Esophagus squamous epithelium (tissue), 5 donors: Measurements from ENCODE around the gene BUD13. TPM values are rescaled to one million over a fixed set of nuclear protein-coding genes. Genes with fewer than 3 reads are reported as not detected.

Source experiments
- DNase-seq: peaks from one replicate; lab custom pipeline; 2025; lab: John Stamatoyannopoulos, UW
- H3K27ac ChIP-seq, 4 donors: fragments of 200-600 bp; sonication (generic); one replicate each; pipeline ENCODE4 v1.5.1; 2016 to 2019; ENCODE audit warnings: mild to moderate bottlenecking in 1 of 4
- H3K27me3 ChIP-seq, 4 donors: fragments of 200-600 bp; sonication (generic); 1 replicate in 3 of 4; 2 replicates in 1 of 4; pipeline versions ENCODE4 v1.5.1 to v1.6.0; 2017 to 2021; ENCODE audit warnings: antibody characterized with exemption in 1 of 4
- H3K36me3 ChIP-seq, 3 donors: fragments of 200-600 bp; sonication (generic); one replicate each; pipeline ENCODE4 v1.5.1; 2016 to 2019
- H3K4me1 ChIP-seq, 3 donors: fragments of 200-600 bp; sonication (generic); one replicate each; pipeline ENCODE4 v1.5.1; 2017 to 2019
- H3K4me3 ChIP-seq, 4 donors: fragments of 200-600 bp; sonication (generic); 1 replicate in 3 of 4; 2 replicates in 1 of 4; pipeline ENCODE4 v1.5.1; 2016 to 2019; ENCODE audit warnings: mild to moderate bottlenecking in 2 of 4, moderate library complexity in 1 of 4
- H3K9me3 ChIP-seq, 3 donors: fragments of 200-600 bp; sonication (generic); one replicate each; pipeline ENCODE4 v1.5.1; 2016 to 2019
- POLR2A ChIP-seq, 4 donors: fragments of 450-650 bp; IDR thresholded peaks; one replicate each; pipeline ENCODE4 v1.6.1; 2017; ENCODE audit warnings: antibody characterized with exemption in 4 of 4, mild to moderate bottlenecking in 4 of 4, moderate library complexity in 3 of 4
- WGBS, 2 donors: methylation state at CpG; one replicate each; pipeline ENCODE4 v1.1.5; 2018; 5-methylcytosine and 5-hydroxymethylcytosine counted together
- intact Hi-C: fragments of 100-400 bp; cut with DNase I; formaldehyde crosslinking; loops from one replicate; pipeline ENCODE4 v1.15.0; 2022
- total RNA-seq, 4 donors: library from RNA; depleted of rRNA; stranded (reverse); fragments of >200 nt; gene quantifications; one replicate each; pipeline ENCODE4 v1.1.0, GENCODE V29; 2016
- TF ChIP-seq, protein P1 (sequence below), 6 experiments: fragments of 450-650 bp in 4 of 6; fragments of 200-600 bp in 2 of 6; sonication (generic) in 2 of 6; IDR thresholded peaks; one replicate each; pipeline ENCODE4 v1.5.1; 2016 to 2019; ENCODE audit warnings: antibody characterized with exemption in 6 of 6, mild to moderate bottlenecking in 4 of 6, moderate library complexity in 4 of 6
- donor health status: DM: yes; HTN: yes; CAD: no.

BUD13 gene
- total RNA-seq, 4 donors from 2014 or later = 6.0 to 13.9 (median 12.0) TPM

DNA sequence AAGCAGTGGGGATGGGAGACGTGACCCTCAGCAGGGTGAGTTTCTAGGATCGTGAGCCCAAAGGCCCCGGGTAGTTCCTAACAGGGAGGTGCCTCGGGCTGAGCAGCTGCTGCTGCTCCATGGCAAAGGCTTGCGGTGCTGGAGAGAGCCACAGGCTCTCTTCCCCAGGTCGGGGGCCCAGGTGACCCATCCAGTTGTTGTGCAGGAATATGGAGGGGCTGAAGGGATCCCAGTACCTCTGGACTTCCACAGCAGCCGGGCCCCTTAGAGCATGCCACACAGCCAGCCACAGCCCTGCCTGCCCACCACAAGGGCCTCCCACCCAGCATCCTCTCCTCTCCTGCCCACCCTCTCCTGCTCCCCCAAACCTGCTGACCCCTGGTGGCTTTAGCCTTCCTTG, 49.3 kb downstream of the BUD13 start:
- Histone ChIP-seq H3K27ac (no peak overlapping the region), H3K36me3 (no peaks in the 10 kb centered on the region), H3K4me3 (no peak overlapping the region), H3K9me3 (no peaks in the 10 kb centered on the region), H3K27me3 (peaks cover 0 to 99% (median 0%) of the 10 kb centered on the region in 4 donors), H3K4me1 (no peaks in the 10 kb centered on the region)
- DNase-seq = no peak
- intact Hi-C loops = no loop called here
- 62 to 73% methylated on average over 3 to 4 of the region's 7 CpGs for WGBS, 2 donors
- TF ChIP-seq POLR2A (IDR thresholded peaks at IDR 0.05) = no peak
- TF ChIP-seq, protein P1, sequence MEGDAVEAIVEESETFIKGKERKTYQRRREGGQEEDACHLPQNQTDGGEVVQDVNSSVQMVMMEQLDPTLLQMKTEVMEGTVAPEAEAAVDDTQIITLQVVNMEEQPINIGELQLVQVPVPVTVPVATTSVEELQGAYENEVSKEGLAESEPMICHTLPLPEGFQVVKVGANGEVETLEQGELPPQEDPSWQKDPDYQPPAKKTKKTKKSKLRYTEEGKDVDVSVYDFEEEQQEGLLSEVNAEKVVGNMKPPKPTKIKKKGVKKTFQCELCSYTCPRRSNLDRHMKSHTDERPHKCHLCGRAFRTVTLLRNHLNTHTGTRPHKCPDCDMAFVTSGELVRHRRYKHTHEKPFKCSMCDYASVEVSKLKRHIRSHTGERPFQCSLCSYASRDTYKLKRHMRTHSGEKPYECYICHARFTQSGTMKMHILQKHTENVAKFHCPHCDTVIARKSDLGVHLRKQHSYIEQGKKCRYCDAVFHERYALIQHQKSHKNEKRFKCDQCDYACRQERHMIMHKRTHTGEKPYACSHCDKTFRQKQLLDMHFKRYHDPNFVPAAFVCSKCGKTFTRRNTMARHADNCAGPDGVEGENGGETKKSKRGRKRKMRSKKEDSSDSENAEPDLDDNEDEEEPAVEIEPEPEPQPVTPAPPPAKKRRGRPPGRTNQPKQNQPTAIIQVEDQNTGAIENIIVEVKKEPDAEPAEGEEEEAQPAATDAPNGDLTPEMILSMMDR (IDR thresholded peaks at IDR 0.05) = no peak

- intact Hi-C loops = no loop called here
- no peak for DNase-seq
- 78% methylated on average over 3 to 4 of the region's 4 CpGs for WGBS, 2 donors
- H3K9me3 ChIP-seq = no peaks in the 10 kb centered on the region
- no peaks in the 10 kb centered on the region for H3K36me3 ChIP-seq
- H3K4me1 ChIP-seq = no peaks in the 10 kb centered on the region
- TF ChIP-seq, protein P1 (IDR thresholded peaks at IDR 0.05) = no peak
- TF ChIP-seq POLR2A (IDR thresholded peaks at IDR 0.05) = no peak
- H3K27me3 ChIP-seq = peaks cover 0 to 98% (median 0%) of the 10 kb centered on the region in 4 donors
- H3K27ac ChIP-seq = no peak overlapping the region
- H3K4me3 ChIP-seq = no peak overlapping the region
Measured at GRCh38 chr11:116721988-116722387, 50.8 kb downstream of the BUD13 start.

DNA sequence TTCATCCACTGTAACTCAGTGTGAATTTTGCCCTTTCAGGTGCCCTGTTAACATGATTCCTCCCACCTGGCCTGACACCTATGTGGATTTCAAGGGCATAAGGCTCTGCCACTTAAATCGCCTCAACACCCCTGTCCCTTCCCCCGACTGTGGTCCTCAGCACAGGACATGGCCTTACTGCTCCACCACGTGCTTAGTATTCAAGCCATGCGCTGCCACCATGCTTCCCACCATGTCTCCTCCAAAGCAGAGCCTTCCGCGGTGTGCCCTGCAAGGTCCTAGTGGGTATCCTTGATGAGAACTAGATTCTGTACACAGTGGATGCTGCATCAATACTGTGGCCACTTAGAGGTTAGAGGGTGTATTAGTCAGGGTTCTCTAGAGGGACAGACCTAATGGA, 51.9 kb downstream of the BUD13 start:
- Histone ChIP-seq H3K4me3 (no peak overlapping the region), H3K4me1 (no peaks in the 10 kb centered on the region), H3K27ac (no peak overlapping the region), H3K27me3 (peaks cover 0 to 93% (median 0%) of the 10 kb centered on the region in 4 donors), H3K9me3 (no peaks in the 10 kb centered on the region), H3K36me3 (no peaks in the 10 kb centered on the region)
- intact Hi-C loops = no loop called here
- TF ChIP-seq, protein P1 (IDR thresholded peaks at IDR 0.05) = no peak
- TF ChIP-seq POLR2A (IDR thresholded peaks at IDR 0.05) = no peak
- 93 to 96% methylated on average over 5 to 6 of the region's 6 CpGs for WGBS, 2 donors
- no peak for DNase-seq

- no peak for TF ChIP-seq POLR2A (IDR thresholded peaks at IDR 0.05)
- TF ChIP-seq, protein P1 (IDR thresholded peaks at IDR 0.05) = no peak
- Histone ChIP-seq H3K36me3 (no peaks in the 10 kb centered on the region), H3K27ac (no peak overlapping the region), H3K9me3 (no peaks in the 10 kb centered on the region), H3K4me3 (no peak overlapping the region), H3K4me1 (no peaks in the 10 kb centered on the region), H3K27me3 (peaks cover 0 to 93% (median 0%) of the 10 kb centered on the region in 4 donors)
- no peak for DNase-seq
- 31 to 69% methylated on average over 3 of the region's 4 CpGs for WGBS, 2 donors
- intact Hi-C loops = no loop called here
Measured at GRCh38 chr11:116718955-116719501, 53.8 kb downstream of the BUD13 start.

DNA sequence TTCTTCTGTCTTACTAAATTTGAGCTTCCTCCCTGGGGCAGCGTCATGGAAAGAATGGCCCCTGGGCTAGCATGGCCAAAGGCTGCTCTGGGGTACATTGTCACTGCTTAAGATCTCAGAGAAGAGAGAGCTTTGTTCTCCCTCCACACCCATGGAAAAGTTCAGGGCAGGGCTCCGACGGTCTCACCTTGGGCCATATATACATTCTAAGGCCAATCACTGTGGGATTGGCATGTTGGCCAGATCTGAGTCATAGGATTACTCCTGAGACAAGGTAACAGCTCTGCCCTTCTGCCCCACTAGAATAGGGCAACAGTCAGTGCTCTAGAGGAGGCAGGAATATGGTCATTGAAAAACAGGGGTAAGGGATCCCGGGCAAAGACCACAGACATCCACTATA, 56.2 kb downstream of the BUD13 start:
- no peaks in the 10 kb centered on the region for H3K4me1 ChIP-seq
- no peak overlapping the region for H3K27ac ChIP-seq
- peaks cover 0 to 93% (median 0%) of the 10 kb centered on the region in 4 donors for H3K27me3 ChIP-seq
- 73 to 77% methylated on average over 3 to 4 of the region's 4 CpGs for WGBS, 2 donors
- H3K36me3 ChIP-seq = no peaks in the 10 kb centered on the region
- H3K4me3 ChIP-seq = no peak overlapping the region
- TF ChIP-seq POLR2A (IDR thresholded peaks at IDR 0.05) = no peak
- TF ChIP-seq, protein P1 (IDR thresholded peaks at IDR 0.05) = no peak
- intact Hi-C loops = no loop called here
- no peaks in the 10 kb centered on the region for H3K9me3 ChIP-seq
- DNase-seq = no peak
